SU-DHL-6 (cell line): ENCODE data around the gene IMPG2.

ENCODE experiments used
- H2AFZ ChIP-seq: fragments of 200-600 bp; sonication (generic); 2 replicates; pipeline ENCODE4 v1.6.1; 2014; ENCODE audit warnings: low read depth, mild to moderate bottlenecking, moderate library complexity, mixed read lengths, antibody characterized with exemption, low read length; ENCODE audit not compliant: severe bottlenecking
- H3F3A ChIP-seq: fragments of 200-600 bp; shearing (Covaris generic); 2 replicates; pipeline ENCODE4 v1.6.0; 2016; ENCODE audit warnings: antibody characterized with exemption, mild to moderate bottlenecking; ENCODE audit not compliant: insufficient read depth
- H3K27ac ChIP-seq: fragments of 200-600 bp; sonication (generic); 2 replicates; pipeline ENCODE4 v1.5.1; 2016; ENCODE audit warnings: low read depth, mild to moderate bottlenecking, low read length, moderate library complexity, mixed read lengths
- H3K27me3 ChIP-seq: fragments of 200-600 bp; sonication (generic), shearing (Covaris generic); 2 replicates; pipeline ENCODE4 v1.6.0; 2014; ENCODE audit warnings: mild to moderate bottlenecking, low read length
- H3K36me3 ChIP-seq: fragments of 200-600 bp; sonication (generic); 2 replicates; pipeline ENCODE4 v1.6.1; 2014; ENCODE audit warnings: mild to moderate bottlenecking, low read length, mixed read lengths
- H3K4me2 ChIP-seq: fragments of 300-600, 200-600 bp; shearing (Covaris generic), sonication (generic); 2 replicates; pipeline ENCODE4 v1.6.0; 2014; ENCODE audit warnings: low read length, low read depth, mild to moderate bottlenecking; ENCODE audit not compliant: poor library complexity, severe bottlenecking
- H3K4me3 ChIP-seq: fragments of 200-600 bp; sonication (generic); 2 replicates; pipeline ENCODE4 v1.5.1; 2014; ENCODE audit warnings: antibody characterized with exemption, low read length, mild to moderate bottlenecking, mixed read lengths; ENCODE audit not compliant: insufficient read depth, poor library complexity, severe bottlenecking
- H3K79me2 ChIP-seq: fragments of 200-600 bp; sonication (generic); 2 replicates; pipeline ENCODE4 v1.6.1; 2014; ENCODE audit warnings: mild to moderate bottlenecking, low read length, moderate library complexity; ENCODE audit not compliant: insufficient read depth
- H3K9ac ChIP-seq: fragments of 200-600 bp; sonication (generic); 2 replicates; pipeline ENCODE4 v1.7.0; 2014; ENCODE audit warnings: mild to moderate bottlenecking, low read length
- H3K9me2 ChIP-seq: fragments of 200-600 bp; sonication (generic); replicated peaks from 2 replicates; pipeline ENCODE4 v1.6.1; 2014; ENCODE audit warnings: low read length; ENCODE audit not compliant: insufficient read depth
- H3K9me3 ChIP-seq: fragments of 200-600 bp; sonication (generic); 2 replicates; pipeline ENCODE4 v1.6.1; 2014; ENCODE audit warnings: low read length, mixed read lengths; ENCODE audit not compliant: insufficient read depth
- H4K20me1 ChIP-seq: fragments of 200-600 bp; sonication (generic); 2 replicates; pipeline ENCODE4 v1.6.1; 2014; ENCODE audit warnings: low read depth, mild to moderate bottlenecking, antibody characterized with exemption, low read length, moderate library complexity, mixed read lengths
- CTCF ChIP-seq: fragments of 200-600 bp; sonication (generic); IDR thresholded peaks from one replicate; pipeline ENCODE4 v1.5.1; 2017; ENCODE audit warnings: antibody characterized with exemption, mild to moderate bottlenecking, low read length, moderate library complexity; ENCODE audit not compliant: insufficient read depth, poor library complexity, severe bottlenecking
- EZH2phosphoT487 ChIP-seq: fragments of 200-600 bp; sonication (generic), shearing (Covaris generic); conservative IDR thresholded peaks from 2 replicates; pipeline ENCODE4 v1.6.1; 2018; ENCODE audit warnings: mild to moderate bottlenecking, antibody characterized with exemption, low read length, moderate library complexity, mixed read lengths

The IMPG2 gene

GRCh38 chr3:101203411-101203810, 117.0 kb downstream of the IMPG2 start:
- H4K20me1 ChIP-seq = no peaks in the 10 kb centered on the region
- H3K4me3 ChIP-seq = no peak overlapping the region
- no peak for TF ChIP-seq EZH2phosphoT487
- TF ChIP-seq CTCF = no peak
- no peaks in the 10 kb centered on the region for H3K79me2 ChIP-seq
- no peak overlapping the region for H3K4me2 ChIP-seq
- H3K9me2 ChIP-seq = no peaks in the 10 kb centered on the region
- no peaks in the 10 kb centered on the region for H3K36me3 ChIP-seq
- H3F3A ChIP-seq = no peaks in the 10 kb centered on the region
- H3K27ac ChIP-seq = no peak overlapping the region
- H2AFZ ChIP-seq = no peak overlapping the region
- H3K9me3 ChIP-seq = no peaks in the 10 kb centered on the region
- no peak overlapping the region for H3K9ac ChIP-seq
- 0 out of 2 replicates have a peak, but pooled peaks cover 3% of the 10 kb centered on the region for H3K27me3 ChIP-seq

- no peaks in the 10 kb centered on the region for H3K9me2 ChIP-seq
- no peak overlapping the region for H3K4me2 ChIP-seq
- no peaks in the 10 kb centered on the region for H4K20me1 ChIP-seq
- no peaks in the 10 kb centered on the region for H3F3A ChIP-seq
- H2AFZ ChIP-seq = no peak overlapping the region
- no peaks in the 10 kb centered on the region for H3K36me3 ChIP-seq
- H3K4me3 ChIP-seq = no peak overlapping the region
- no peaks in the 10 kb centered on the region for H3K79me2 ChIP-seq
- H3K9me3 ChIP-seq = no peaks in the 10 kb centered on the region
- H3K27ac ChIP-seq = no peak overlapping the region
- H3K27me3 ChIP-seq = 0 out of 2 replicates have a peak, but pooled peaks cover 3% of the 10 kb centered on the region
- TF ChIP-seq EZH2phosphoT487 (no peak), CTCF (no peak)
- H3K9ac ChIP-seq = no peak overlapping the region
These were observed 117.7 kb downstream of the IMPG2 start for GRCh38 chr3:101202640-101203039.

GRCh38 chr3:101200461-101200860, 119.9 kb downstream of the IMPG2 start:
- no peaks in the 10 kb centered on the region for H3K79me2 ChIP-seq
- no peaks in the 10 kb centered on the region for H4K20me1 ChIP-seq
- no peaks in the 10 kb centered on the region for H3K9me2 ChIP-seq
- H2AFZ ChIP-seq = no peak overlapping the region
- TF ChIP-seq CTCF (no peak), EZH2phosphoT487 (no peak)
- no peak overlapping the region for H3K4me2 ChIP-seq
- 0 out of 2 replicates have a peak, but pooled peaks cover 3% of the 10 kb centered on the region for H3K27me3 ChIP-seq
- H3K4me3 ChIP-seq = no peak overlapping the region
- H3K9me3 ChIP-seq = no peaks in the 10 kb centered on the region
- H3K36me3 ChIP-seq = no peaks in the 10 kb centered on the region
- no peak overlapping the region for H3K9ac ChIP-seq
- H3F3A ChIP-seq = no peaks in the 10 kb centered on the region
- H3K27ac ChIP-seq = no peak overlapping the region
